GM13977 (cell line): Measurements from ENCODE around the gene SRRM5.
A peak's percentile ranks its signal among the peaks of the same experiment; 100 is the strongest.

ENCODE experiments used
- DNase-seq: peaks from one replicate; pipeline ENCODE4 v3.0.0; 2012; ENCODE audit warnings: low spot score
- in situ Hi-C: fragments of 300-500 bp; cut with MboI; formaldehyde crosslinking; loops from one replicate; pipeline ENCODE4 v1.12.0; 2022; ENCODE audit warnings: low sequenced_read_pairs, low pct_unique_long_range_greater_than_20kb, mixed read lengths, inconsistent platforms; ENCODE audit not compliant: unreplicated experiment
- TF ChIP-seq, protein P1 (sequence below): IDR thresholded peaks from 2 replicates; pipeline ENCODE4 v1.5.1; 2012; ENCODE audit warnings: mild to moderate bottlenecking, control low read depth; ENCODE audit not compliant: insufficient read depth; ENCODE audit errors: extremely low read depth, missing control alignments

Gene SRRM5

DNA sequence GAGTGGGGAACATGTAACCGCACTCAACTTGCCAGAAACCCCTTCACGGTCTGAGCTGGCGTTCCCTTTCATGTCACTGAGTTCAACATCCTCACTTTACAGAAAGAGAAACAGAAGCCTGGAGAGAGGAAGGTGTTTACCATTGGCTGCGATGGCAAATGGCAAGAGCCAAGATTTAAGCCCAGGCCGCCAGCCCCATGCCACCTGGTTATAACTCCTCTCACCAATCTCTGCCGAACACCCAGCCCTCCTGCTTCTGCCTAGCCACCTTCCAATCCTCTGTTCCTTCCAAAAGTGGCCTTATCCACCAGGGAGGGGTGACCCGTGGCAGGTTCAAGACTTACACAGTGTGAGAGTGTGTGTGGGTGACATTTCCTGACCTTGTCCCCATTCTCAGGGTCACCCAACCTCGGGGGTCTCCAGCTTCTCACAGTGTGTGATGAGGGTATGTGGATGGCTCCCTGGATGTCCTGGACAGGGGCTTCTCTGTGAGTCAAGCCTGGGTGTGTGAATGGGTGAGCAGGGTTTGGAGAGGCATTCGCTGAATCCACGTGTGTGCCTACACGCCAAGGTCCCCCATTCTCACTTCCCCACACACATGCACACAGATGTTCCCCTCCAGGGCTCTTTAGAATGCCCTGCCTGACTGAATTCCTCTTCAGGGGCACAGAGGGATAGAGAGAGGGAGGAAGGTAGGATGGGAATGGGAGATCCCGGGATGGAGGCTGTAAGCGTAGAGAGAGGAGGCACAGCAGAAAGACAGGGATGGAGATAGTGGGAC lies 26.5 kb downstream of the SRRM5 start:
- TF ChIP-seq, protein P1, sequence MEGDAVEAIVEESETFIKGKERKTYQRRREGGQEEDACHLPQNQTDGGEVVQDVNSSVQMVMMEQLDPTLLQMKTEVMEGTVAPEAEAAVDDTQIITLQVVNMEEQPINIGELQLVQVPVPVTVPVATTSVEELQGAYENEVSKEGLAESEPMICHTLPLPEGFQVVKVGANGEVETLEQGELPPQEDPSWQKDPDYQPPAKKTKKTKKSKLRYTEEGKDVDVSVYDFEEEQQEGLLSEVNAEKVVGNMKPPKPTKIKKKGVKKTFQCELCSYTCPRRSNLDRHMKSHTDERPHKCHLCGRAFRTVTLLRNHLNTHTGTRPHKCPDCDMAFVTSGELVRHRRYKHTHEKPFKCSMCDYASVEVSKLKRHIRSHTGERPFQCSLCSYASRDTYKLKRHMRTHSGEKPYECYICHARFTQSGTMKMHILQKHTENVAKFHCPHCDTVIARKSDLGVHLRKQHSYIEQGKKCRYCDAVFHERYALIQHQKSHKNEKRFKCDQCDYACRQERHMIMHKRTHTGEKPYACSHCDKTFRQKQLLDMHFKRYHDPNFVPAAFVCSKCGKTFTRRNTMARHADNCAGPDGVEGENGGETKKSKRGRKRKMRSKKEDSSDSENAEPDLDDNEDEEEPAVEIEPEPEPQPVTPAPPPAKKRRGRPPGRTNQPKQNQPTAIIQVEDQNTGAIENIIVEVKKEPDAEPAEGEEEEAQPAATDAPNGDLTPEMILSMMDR = no peak
- in situ Hi-C loops = no loop called here

DNA sequence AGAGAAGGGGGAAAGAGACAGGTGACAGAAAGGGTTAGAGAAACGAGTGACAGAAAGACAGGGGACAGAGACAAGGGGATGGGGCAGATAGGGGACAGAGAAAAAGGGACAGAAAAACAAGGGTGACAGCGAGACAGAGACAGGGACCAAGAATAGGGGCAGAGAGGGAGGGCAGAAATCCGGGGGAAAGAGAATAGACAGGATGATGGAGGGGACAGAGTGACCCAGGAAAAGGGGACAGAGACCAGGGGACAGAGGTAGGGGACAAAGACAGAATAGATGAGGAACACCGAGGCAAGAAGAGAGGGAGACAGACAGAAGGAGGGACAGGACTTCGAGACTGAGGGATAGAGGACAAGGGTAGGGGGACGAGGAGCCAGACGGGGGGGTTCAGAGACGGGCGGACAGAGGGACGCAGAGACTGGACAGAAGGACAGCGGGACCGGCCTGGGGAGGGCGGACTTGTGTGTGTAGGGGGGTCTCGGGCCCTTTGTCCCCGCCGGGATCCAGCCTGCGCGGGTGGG lies 27.2 kb downstream of the SRRM5 start:
- in situ Hi-C loops = no loop called here
- TF ChIP-seq, protein P1 = no peak
- no peak for DNase-seq

More for the DNA sequence above, 26.5 kb downstream of the SRRM5 start:
- DNase-seq = no peak

DNA sequence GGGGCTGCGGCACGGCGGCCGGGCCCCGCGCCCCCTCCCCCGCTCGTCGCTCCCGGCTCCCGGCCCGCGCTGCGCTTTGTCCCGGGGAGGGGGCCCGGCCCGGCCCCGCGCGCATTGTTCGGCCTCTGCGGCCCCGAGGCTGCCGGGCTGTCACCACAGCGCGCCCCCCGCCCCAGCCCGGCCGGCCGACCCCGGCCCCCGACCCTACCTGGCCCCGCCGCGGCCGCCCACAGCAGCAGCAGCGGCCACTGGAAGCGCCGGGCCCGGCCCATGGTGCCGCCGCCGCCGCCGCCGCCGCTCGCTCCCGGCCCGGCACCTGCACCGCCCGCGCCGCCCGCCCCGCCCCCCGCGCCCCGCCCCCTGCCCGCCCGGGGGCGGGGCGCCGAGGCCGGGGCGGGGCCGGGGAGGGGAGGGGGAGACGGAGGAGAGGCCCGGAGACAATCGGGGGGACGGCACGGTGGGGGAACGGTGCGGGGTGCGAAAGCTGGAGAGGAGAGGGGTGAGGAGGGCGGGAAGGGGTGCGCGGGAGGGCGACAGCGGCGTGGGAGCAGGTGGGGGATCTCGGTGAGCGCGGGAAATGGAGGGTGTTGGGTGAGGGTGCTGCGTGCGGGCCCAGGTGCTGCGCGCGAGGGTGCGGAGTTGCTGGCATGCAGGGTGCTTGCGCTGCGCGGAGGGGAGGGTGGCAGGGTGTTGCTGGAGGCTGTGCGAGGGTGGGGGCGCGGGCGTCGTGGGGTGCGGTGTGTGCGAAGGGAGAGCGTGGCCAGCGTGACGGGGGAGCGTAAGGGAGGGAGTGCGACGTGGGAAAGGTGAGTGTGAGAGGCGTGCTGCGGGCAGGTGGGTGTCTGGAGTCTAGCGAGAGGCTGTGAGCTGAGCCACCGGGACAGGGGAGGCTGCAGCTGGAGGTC lies 27.9 kb downstream of the SRRM5 start, which contains the start of gene CADM4:
Gene CADM4, minus strand, starts transcription at position 332 of the 905 bp plus-strand sequence. Its CDS starts 60 bp downstream, at position 272.
- TF ChIP-seq, protein P1 = no peak
- in situ Hi-C loops = no loop called here
- DNase-seq = peak; percentile 82

DNA sequence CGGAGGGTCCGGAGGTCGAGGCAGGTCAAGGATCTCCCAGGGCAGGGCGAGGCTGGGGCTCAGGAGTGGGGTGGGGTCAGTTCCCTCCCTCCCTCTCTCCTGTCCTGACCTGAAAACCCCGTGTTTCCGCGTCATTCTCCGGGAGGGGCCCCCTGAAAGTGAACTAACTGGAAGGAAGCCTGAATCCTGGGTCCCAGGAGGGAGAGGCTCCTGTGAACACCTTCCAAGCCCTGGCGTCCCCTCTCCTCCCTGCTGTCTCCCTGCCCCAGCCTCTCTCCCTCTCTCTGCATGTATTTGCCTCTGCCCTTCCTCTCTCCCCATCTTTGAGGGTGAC lies 28.5 kb downstream of the SRRM5 start:
- TF ChIP-seq, protein P1 = no peak
- DNase-seq = no peak
- in situ Hi-C loops = no loop called here

DNA sequence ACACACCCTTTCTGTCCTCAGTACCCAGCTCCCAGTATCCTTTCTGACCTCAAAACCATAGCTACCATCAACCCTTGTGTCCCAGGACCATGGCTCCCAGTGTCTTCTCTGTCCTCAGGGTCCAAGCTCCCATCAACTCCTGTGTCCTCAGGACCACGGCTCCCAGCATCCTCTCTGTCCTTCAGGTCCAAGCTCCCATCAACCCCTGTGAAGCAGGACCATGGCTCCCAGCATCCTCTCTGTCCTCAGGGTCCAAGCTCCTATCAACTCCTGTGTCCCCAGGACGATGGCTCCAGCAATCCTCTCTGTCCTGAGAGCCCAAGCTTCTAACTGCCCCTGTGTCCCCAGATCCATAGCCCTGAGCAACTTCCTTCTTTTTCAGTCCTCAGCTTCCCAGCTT lies 29.4 kb downstream of the SRRM5 start:
- DNase-seq = no peak
- TF ChIP-seq, protein P1 = no peak
- in situ Hi-C loops = no loop called here

DNA sequence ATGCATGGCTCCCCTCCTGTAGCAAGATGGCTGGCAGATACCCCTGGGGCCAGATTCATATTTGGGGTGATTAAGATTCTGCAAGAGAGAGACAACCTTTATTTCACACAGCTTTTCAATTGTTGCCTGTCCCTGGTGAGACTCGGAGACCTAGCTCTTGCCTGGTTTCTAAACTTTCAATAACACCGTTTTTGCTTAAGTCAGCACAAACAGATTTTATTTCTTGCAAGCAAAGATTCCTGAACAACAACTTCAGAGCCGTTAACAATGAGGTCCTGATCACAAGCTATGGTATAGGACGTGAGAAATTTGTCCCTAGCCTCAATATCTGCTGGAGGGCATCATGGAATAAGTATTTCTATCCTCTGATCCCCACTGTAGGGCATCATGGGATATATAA lies 30.6 kb downstream of the SRRM5 start:
- in situ Hi-C loops = no loop called here
- DNase-seq = no peak
- TF ChIP-seq, protein P1 = no peak
